ENCODE data around the gene TRIM45. TPM values are rescaled to one million over a fixed set of nuclear protein-coding genes. Genes with fewer than 3 reads are reported as not detected.

The TRIM45 gene
- total RNA-seq, 2 experiments from 2014 or later = not detected

- POLR2A ChIA-PET = interaction anchor here (0.5 to 0.7 kb wide), 3 partner anchors 9 to 633 kb away, joined by 3 to 5 read pairs (median 4); no protein-coding TSS in a partner anchor
- no TSS peak for BruUV-seq (replicated peaks)
- TF ChIP-seq, protein P1, sequence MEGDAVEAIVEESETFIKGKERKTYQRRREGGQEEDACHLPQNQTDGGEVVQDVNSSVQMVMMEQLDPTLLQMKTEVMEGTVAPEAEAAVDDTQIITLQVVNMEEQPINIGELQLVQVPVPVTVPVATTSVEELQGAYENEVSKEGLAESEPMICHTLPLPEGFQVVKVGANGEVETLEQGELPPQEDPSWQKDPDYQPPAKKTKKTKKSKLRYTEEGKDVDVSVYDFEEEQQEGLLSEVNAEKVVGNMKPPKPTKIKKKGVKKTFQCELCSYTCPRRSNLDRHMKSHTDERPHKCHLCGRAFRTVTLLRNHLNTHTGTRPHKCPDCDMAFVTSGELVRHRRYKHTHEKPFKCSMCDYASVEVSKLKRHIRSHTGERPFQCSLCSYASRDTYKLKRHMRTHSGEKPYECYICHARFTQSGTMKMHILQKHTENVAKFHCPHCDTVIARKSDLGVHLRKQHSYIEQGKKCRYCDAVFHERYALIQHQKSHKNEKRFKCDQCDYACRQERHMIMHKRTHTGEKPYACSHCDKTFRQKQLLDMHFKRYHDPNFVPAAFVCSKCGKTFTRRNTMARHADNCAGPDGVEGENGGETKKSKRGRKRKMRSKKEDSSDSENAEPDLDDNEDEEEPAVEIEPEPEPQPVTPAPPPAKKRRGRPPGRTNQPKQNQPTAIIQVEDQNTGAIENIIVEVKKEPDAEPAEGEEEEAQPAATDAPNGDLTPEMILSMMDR (conservative IDR thresholded peaks at IDR 0.05; ENCODE audit: low read length) = no peak
- no peak for TF ChIP-seq EZH2phosphoT487 (IDR thresholded peaks at IDR 0.05; ENCODE audit: borderline replicate concordance, low read depth, low read length)
These were observed 51.4 kb downstream of the TRIM45 start for GRCh38 chr1:117070124-117070523.

DNA sequence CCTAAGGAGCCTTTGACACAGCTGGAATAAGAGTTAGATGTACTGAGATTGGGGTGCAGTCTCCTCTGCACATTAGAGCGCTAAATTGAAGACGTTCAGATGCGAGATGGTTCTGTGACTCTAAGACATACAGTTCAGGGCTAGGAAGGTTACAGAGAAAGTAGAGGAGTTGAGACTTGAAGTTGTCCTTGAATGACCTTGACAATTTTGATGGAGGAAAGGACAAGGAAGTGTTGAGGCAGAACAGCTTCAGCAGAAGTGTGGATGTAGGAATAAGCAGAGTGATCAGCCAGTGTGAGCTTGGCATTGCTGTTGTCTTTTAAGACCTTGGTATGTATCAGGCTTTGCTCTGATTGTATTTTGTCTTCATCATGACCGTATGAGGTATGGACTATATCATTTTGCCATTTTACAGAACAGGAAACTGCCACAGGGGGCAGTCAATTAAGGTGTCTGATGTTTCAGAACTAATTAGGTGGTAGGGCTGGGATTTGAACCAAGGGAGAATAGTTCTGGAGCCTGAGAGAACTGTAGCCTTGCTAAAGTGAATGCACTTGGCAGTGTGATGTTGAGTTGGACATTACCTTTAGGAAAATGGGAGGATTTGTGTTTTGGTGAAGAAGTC, 52.2 kb downstream of the TRIM45 start:
- H3K79me2 ChIP-seq (ENCODE audit: insufficient read depth, low read depth, low read length) = peaks cover 24% of the 10 kb centered on the region; the same call in 1 of the 2 replicates
- ChIA-PET CTCF (ENCODE audit: unreplicated experiment) (no interaction called here), POLR2A (interaction anchor here (1.6 kb wide), 1 partner anchor 9 kb away, joined by 3 read pairs; no protein-coding TSS in a partner anchor)
- H3K27ac ChIP-seq (ENCODE audit: low read depth, low read length, poor library complexity, severe bottlenecking) = no peak overlapping the region
- DNase-seq (ENCODE audit: low spot score) = no peak
- H3K9me3 ChIP-seq (ENCODE audit: low read length) = no peaks in the 10 kb centered on the region
- H2AFZ ChIP-seq (ENCODE audit: low read length) = no peak overlapping the region
- no peak overlapping the region for H3K4me3 ChIP-seq (ENCODE audit: low read depth, low read length, poor library complexity, severe bottlenecking)
- peaks cover 93% of the 10 kb centered on the region for H3K36me3 ChIP-seq (ENCODE audit: insufficient read depth, low read length)
- H3K4me1 ChIP-seq (ENCODE audit: insufficient read depth, low read length, poor library complexity, severe bottlenecking) = no peaks in the 10 kb centered on the region
- no peak overlapping the region for H3K4me2 ChIP-seq (ENCODE audit: low read length)
- no peak for TF ChIP-seq EZH2phosphoT487 (IDR thresholded peaks at IDR 0.05; ENCODE audit: borderline replicate concordance, low read depth, low read length)
- TF ChIP-seq, protein P1 (conservative IDR thresholded peaks at IDR 0.05; ENCODE audit: low read length) = peak; percentile 44; the same call in 1 of the 2 replicates
- intact Hi-C loops (cut with micrococcal nuclease; ENCODE audit: unreplicated experiment) = loop anchor here (10.0 kb wide), 1 partner anchor 855 kb away; the partner anchor contains the start of genes GDAP2 and WDR3
- BruUV-seq (replicated peaks) = no TSS peak
- H3K9me2 ChIP-seq (ENCODE audit: insufficient read depth, low read length) = no peaks in the 10 kb centered on the region
- no peaks in the 10 kb centered on the region for H4K20me1 ChIP-seq (ENCODE audit: insufficient read depth, low read length)

More at GRCh38 chr1:117070124-117070523, 51.4 kb downstream of the TRIM45 start:
- Histone ChIP-seq H3K4me1 (ENCODE audit: insufficient read depth, low read length, poor library complexity, severe bottlenecking) (no peaks in the 10 kb centered on the region), H3K9me2 (ENCODE audit: insufficient read depth, low read length) (no peaks in the 10 kb centered on the region), H2AFZ (ENCODE audit: low read length) (no peak overlapping the region), H3K79me2 (ENCODE audit: insufficient read depth, low read depth, low read length) (peaks cover 18% of the 10 kb centered on the region; the same call in 1 of the 2 replicates), H3K4me2 (ENCODE audit: low read length) (no peak overlapping the region), H3K9me3 (ENCODE audit: low read length) (no peaks in the 10 kb centered on the region), H3K27ac (ENCODE audit: low read depth, low read length, poor library complexity, severe bottlenecking) (no peak overlapping the region), H3K36me3 (ENCODE audit: insufficient read depth, low read length) (peaks cover 93% of the 10 kb centered on the region), H3K4me3 (ENCODE audit: low read depth, low read length, poor library complexity, severe bottlenecking) (no peak overlapping the region), H4K20me1 (ENCODE audit: insufficient read depth, low read length) (no peaks in the 10 kb centered on the region)
- DNase-seq (ENCODE audit: low spot score) = no peak
- intact Hi-C loops (cut with micrococcal nuclease; ENCODE audit: unreplicated experiment) = no loop called here
- CTCF ChIA-PET (ENCODE audit: unreplicated experiment) = no interaction called here

DNA sequence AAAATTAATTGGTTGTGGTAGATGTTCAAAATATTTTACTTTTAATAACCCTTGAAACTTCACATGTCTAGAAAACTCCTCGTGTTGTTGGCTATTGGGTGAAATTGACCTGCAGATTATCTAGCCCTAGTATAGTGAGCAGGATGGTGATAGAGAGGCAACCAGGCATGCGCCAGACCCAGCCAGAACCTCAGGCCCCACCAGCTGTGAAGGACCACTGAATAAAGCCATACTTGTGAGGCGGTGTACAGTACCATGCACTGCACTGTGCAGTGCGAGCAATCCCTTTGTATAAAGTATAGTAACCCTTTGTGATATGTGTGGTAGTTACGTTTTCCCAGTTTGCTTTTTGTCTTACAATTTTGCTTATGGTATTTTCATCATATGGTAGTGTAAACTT, 53.0 kb downstream of the TRIM45 start:
- POLR2A ChIA-PET = interaction anchor here (0.7 to 1.6 kb wide), 2 partner anchors 8 to 1087 kb away, joined by 3 read pairs; no protein-coding TSS in a partner anchor

More for the DNA sequence above, 53.0 kb downstream of the TRIM45 start:
- Histone ChIP-seq H3K79me2 (ENCODE audit: insufficient read depth, low read depth, low read length) (peaks cover 29% of the 10 kb centered on the region; the same call in 1 of the 2 replicates), H3K9me3 (ENCODE audit: low read length) (no peaks in the 10 kb centered on the region), H2AFZ (ENCODE audit: low read length) (no peak overlapping the region), H3K27ac (ENCODE audit: low read depth, low read length, poor library complexity, severe bottlenecking) (no peak overlapping the region), H3K4me2 (ENCODE audit: low read length) (no peak overlapping the region), H3K9me2 (ENCODE audit: insufficient read depth, low read length) (no peaks in the 10 kb centered on the region), H3K36me3 (ENCODE audit: insufficient read depth, low read length) (peaks cover 93% of the 10 kb centered on the region), H3K4me3 (ENCODE audit: low read depth, low read length, poor library complexity, severe bottlenecking) (no peak overlapping the region), H4K20me1 (ENCODE audit: insufficient read depth, low read length) (no peaks in the 10 kb centered on the region), H3K4me1 (ENCODE audit: insufficient read depth, low read length, poor library complexity, severe bottlenecking) (peaks cover 3% of the 10 kb centered on the region)
- BruUV-seq (replicated peaks) = no TSS peak
- TF ChIP-seq, protein P1 (conservative IDR thresholded peaks at IDR 0.05; ENCODE audit: low read length) = no peak
- no peak for TF ChIP-seq EZH2phosphoT487 (IDR thresholded peaks at IDR 0.05; ENCODE audit: borderline replicate concordance, low read depth, low read length)
- CTCF ChIA-PET (ENCODE audit: unreplicated experiment) = no interaction called here
- intact Hi-C loops (cut with micrococcal nuclease; ENCODE audit: unreplicated experiment) = loop anchor here (10.0 kb wide), 1 partner anchor 856 kb away; the partner anchor contains the start of genes GDAP2 and WDR3
- no peak for DNase-seq (ENCODE audit: low spot score)

Measured in OCI-LY7 (cell line).